ENCODE results near the gene RXFP1.
"Not testable (repeated sequence)": the region's sequence is repeated elsewhere in the genome, so short reads cannot be mapped to it uniquely, and the experiment has no call there.

RXFP1 gene

DNA sequence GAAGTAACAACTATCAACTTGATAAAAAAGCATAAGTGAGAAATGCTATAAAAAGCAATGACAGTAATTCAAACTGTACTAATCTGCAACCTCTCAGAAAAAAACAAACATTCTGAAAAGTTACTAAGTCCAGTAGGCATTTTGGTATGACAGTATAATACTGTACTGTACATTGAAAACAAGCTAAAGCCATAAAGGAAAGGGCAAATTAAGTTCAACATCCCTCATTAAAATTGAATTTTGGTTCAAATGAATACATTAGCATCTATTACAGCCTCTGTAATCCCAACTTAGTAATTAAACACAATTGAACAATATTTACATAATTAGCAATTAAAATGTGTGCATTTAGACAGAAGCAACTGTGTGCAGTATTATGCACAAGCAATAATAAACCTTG, 96.3 kb downstream of the RXFP1 start:
- no peak for DNase-seq (ENCODE audit: low read depth)

GRCh38 chr4:158621729-158622128, 100.0 kb downstream of the RXFP1 start:
- no peak for DNase-seq (ENCODE audit: low read depth)

DNA sequence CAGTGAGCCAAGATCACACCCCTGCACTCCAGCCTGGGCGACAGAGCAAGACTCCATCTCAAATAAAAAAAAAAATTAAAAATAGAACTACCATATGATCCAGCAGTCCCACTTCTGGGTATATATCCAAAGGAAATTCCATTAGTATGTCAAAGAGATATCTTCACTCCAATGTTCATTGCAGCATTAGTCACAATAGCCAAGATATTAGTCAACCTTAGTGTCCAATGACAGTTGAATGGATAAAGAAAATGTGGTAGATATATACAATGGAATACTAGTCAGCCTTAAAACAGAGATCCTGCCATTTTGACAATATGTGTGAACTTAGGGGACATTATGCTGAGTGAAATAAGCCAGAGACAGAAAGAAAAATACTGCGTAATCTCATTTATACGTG, 100.6 kb downstream of the RXFP1 start:
- no peak for DNase-seq (ENCODE audit: low read depth)

DNA sequence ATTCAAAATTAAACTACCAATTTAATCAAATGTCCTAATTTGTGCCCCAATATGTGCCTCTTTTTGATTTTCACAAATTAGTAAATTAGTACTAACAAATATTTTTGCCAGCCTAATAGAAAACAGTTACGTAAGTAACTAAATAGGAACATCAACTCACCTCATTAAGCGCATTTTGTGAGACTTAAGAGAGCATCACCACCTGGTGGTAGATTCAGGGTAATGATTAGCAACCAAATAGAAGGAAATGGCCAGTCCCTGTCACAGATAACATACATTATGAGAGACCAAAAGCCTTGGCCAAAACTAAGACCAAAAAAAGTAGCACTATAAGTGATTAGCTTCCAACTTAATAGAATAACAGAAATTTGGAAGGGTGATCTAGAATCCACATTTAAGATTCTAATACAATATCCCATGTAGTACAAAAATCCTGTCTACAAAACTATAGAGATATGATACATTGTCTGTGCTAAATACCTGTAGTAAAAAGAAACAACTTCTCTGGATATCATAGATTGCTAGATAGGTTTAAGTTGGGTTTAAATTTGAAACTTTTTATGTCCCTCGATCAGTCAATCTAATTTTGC, 103.3 kb downstream of the RXFP1 start:
- DNase-seq (ENCODE audit: low read depth): peak; percentile 66

- DNase-seq (ENCODE audit: low read depth): no peak
These were observed 103.9 kb downstream of the RXFP1 start for GRCh38 chr4:158625544-158625943.

GRCh38 chr4:158630893-158631292, 109.2 kb downstream of the RXFP1 start:
- DNase-seq (ENCODE audit: low read depth): no peak

- DNase-seq (ENCODE audit: low read depth): no peak
These were observed 114.9 kb downstream of the RXFP1 start for GRCh38 chr4:158636619-158637018.

DNA sequence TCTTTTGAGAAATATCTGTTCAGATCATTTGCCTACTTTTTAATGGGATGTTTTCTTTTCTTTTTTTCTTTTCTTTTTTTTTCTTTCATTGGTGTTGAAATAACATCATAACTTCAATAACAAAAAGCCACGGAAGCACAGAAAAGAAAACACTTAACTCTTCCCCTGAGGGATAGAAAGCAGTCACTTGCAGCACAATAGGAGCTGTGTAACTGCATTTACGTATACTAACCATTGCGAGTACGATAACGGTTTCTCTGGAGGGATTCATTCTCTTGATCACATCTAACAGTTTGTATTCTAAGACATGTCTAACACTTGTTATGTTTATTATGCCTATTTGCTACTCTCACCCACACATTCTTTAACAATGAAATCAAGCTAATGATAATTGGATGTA, 122.7 kb downstream of the RXFP1 start:
- no peak for DNase-seq (ENCODE audit: low read depth)

DNA sequence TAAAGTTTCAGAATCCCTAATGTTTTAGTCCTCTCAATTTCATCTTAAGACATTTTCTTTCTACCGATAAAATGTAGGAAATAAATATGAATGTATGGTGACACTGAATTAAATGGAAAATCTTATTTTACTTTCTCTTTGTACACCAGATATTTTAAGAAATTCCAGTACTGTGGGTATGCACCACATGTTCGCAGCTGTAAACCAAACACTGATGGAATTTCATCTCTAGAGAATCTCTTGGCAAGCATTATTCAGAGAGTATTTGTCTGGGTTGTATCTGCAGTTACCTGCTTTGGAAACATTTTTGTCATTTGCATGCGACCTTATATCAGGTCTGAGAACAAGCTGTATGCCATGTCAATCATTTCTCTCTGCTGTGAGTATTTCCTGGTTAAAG, 123.1 kb downstream of the RXFP1 start:
- peak; percentile 7 for DNase-seq (ENCODE audit: low read depth)

DNA sequence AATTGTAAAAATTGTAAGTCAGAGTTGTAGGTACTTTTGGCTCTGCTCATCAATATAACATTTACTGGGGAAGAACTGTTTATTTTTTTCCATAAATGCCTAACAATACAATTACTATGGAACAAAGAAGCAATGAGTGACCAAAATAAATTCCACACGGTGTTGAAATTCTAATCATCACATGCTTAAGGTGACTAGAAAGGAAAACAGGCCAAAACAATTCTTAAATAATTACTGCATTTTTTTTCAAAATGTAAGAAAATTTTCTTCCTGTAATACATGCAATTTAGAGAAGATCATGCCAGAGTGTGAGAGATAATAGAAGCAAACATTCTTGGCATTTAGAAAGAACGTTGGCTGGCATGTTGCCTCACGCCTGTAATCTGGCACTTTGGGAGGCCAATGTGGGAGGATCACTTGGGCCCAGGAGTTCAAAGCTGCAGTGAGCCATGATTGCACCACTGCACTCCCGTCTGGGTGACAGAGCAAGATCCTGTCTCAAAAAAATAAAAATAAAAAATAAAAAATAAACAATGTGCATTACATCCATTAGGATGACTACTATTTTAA, 127.5 kb downstream of the RXFP1 start:
- DNase-seq (ENCODE audit: low read depth): peak; percentile 76

DNA sequence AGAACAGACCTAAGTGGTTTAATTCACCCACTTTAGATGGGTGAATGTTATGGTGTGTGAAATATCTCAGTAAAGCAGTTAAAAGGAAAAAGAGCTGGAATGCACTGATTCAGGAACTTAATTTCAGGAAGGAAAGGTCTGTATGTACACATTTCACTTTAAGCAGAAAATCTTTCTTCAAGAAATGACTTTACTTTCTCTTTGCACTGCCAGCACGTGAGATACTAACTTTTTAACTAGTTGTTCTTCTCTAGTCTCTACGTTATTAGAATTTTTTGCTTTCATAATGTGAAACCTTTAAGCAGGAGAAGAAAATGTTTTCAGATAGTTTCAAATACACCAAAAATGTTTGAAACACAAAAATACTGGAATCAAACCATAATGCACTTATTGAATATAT, 131.2 kb downstream of the RXFP1 start:
- DNase-seq (ENCODE audit: low read depth): no peak

DNA sequence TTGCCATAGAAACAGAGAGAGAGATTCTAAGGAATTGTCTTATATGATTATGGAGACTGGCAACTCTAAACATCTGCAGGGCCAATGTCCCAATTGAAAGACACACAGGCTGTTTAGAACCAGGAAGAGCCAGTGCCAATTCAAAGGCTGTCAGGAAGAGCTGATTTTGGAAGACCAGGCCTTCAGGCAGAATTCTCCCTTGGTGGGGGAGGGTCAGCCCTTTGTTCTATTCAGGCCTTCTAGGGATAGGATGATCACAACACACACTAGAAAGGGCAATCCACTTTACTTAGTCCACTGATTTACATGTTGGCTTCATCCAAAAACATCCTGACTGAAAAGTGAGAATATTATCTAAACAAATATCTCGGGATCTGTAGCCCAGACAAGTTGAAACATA, 134.8 kb downstream of the RXFP1 start:
- no peak for DNase-seq (ENCODE audit: low read depth)

GRCh38 chr4:158657291-158657690, 135.6 kb downstream of the RXFP1 start:
- no peak for DNase-seq (ENCODE audit: low read depth)

DNA sequence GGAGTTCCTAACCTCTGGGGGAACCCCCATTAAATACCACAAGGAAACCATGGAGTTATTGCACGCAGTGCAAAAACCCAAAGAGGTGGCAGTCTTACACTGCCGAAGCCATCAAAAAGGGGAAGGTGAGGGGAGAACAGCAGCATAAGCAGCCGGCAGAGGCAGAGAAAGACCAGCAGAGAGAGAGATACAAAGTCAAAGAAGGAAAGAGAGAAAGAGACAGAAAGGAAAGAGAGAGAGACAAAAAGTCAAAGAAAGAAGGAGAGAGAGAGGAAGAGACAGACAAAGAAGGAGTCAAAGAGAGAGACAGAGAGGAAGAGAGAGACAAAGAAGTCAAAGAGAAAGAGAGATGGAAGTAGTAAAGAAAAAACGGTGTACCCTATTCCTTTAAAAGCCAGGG, 141.6 kb downstream of the RXFP1 start:
- DNase-seq (ENCODE audit: low read depth): not testable (repeated sequence)

- DNase-seq (ENCODE audit: low read depth): not testable (repeated sequence)
These were observed 142.3 kb downstream of the RXFP1 start for GRCh38 chr4:158663707-158664625.

DNA sequence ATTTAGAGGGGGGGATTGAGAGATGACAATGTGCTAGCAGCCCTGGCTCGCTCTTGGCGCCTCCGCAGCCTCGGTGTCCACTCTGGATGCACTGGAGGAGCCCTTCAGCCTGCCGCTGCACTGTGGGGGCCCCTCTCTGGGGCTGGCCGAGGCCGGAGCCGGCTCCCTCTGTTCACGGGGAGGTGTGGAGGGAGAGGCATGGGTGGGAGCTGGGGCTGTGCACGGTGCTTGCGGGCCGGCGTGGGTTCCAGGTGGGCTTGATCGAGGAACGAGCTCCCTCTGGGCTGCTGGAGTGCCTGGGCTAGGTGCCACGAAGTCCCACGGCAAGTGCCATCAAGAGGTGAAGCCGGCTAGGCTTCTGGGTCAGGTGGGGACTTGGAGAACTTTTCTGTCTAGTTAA, 143.1 kb downstream of the RXFP1 start:
- DNase-seq (ENCODE audit: low read depth): no peak

DNA sequence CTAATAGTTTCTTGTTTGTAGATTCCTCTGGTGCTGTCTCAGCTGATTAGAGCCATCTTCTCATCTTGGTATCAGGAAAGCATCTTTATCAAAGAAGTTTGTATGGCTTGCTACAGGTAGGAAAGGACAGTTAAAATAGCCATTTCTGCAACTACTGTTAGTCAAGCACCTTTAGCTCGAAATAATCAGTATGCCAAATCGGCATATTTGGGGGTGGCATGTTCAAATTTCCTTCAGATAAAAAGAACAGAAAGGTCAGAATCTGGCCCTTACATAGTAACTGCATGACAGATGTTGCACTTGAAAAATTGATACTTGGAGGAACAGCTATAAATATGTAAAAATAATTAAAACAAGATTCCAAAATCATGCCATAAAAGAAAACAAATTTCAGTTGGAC, 145.2 kb downstream of the RXFP1 start:
- no peak for DNase-seq (ENCODE audit: low read depth)

- DNase-seq (ENCODE audit: low read depth): peak; percentile 52
These were observed 146.0 kb downstream of the RXFP1 start for GRCh38 chr4:158667651-158668198.

- DNase-seq (ENCODE audit: low read depth): no peak
These were observed 147.6 kb downstream of the RXFP1 start for GRCh38 chr4:158669310-158669709.

DNA sequence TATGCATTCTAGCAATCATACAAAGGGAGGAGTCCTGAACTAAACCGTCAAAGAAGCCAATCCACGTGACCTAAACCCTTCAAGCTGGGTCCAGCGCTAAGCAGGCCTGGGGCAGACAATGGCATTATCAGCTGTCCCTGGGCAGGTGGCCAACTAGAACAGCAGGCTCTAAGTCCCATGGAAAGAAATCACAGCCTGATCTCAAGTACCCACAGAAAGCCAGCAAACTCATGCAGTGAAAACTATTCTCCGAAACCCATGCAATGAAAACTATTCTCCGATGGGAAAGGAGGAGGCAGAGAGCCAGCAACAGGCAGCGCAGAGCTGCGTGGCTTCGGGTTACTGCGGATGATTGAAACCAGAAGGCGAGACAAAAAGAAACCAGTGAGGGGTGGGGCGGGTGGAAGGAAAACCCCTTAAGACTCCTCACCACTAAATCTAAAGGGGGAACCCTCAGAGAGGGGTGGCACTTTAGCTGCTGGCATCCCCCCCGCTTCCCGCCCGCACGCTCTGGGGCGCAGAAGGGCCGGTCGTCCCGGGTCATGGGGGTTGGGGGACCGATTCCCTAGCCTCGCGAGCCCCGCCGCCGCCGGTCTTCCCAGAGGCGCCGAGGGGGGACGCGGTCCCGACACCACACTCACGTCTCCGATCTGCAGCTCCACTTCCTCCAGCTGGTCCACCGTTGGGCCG, 149.4 kb downstream of the RXFP1 start:
- peak; percentile 92 for DNase-seq (ENCODE audit: low read depth)

- no peak for DNase-seq (ENCODE audit: low read depth)
These were observed 149.9 kb downstream of the RXFP1 start, which contains the start of gene C4orf46 for GRCh38 chr4:158671665-158671914. Gene C4orf46 (minus strand): TSS chr4:158671887. CDS start chr4:158671801, 86 bp downstream.
